ENCODE data around the gene SATB2.

Gene SATB2

GRCh38 chr2:199452260-199452990 is 5.3 kb downstream of the SATB2 start:
- DNase-seq (ENCODE audit: low read depth) = no peak

GRCh38 chr2:199449956-199450355 is 7.8 kb downstream of the SATB2 start:
- no peak for DNase-seq (ENCODE audit: low read depth)

- DNase-seq (ENCODE audit: low read depth) = no peak
Measured at GRCh38 chr2:199449455-199449854, 8.3 kb downstream of the SATB2 start.

- no peak for DNase-seq (ENCODE audit: low read depth)
Measured at GRCh38 chr2:199446996-199447576, 10.7 kb downstream of the SATB2 start.

GRCh38 chr2:199444749-199445148 is 13.0 kb downstream of the SATB2 start:
- no peak for DNase-seq (ENCODE audit: low read depth)

- no peak for DNase-seq (ENCODE audit: low read depth)
Measured at GRCh38 chr2:199443589-199444130, 14.1 kb downstream of the SATB2 start.

- no peak for DNase-seq (ENCODE audit: low read depth)
Measured at GRCh38 chr2:199442173-199442572, 15.6 kb downstream of the SATB2 start.

GRCh38 chr2:199441759-199442158 is 16.0 kb downstream of the SATB2 start:
- no peak for DNase-seq (ENCODE audit: low read depth)

GRCh38 chr2:199440118-199440517 is 17.6 kb downstream of the SATB2 start:
- no peak for DNase-seq (ENCODE audit: low read depth)

- no peak for DNase-seq (ENCODE audit: low read depth)
Measured at GRCh38 chr2:199439542-199439941, 18.2 kb downstream of the SATB2 start.

GRCh38 chr2:199439066-199439465 is 18.7 kb downstream of the SATB2 start:
- DNase-seq (ENCODE audit: low read depth) = no peak

- no peak for DNase-seq (ENCODE audit: low read depth)
Measured at GRCh38 chr2:199434555-199434954, 23.2 kb downstream of the SATB2 start.

GRCh38 chr2:199433204-199433832 is 24.4 kb downstream of the SATB2 start:
- no peak for DNase-seq (ENCODE audit: low read depth)

GRCh38 chr2:199431746-199432213 is 26.0 kb downstream of the SATB2 start:
- no peak for DNase-seq (ENCODE audit: low read depth)

GRCh38 chr2:199430214-199430613 is 27.5 kb downstream of the SATB2 start:
- no peak for DNase-seq (ENCODE audit: low read depth)

GRCh38 chr2:199428291-199428690 is 29.4 kb downstream of the SATB2 start:
- no peak for DNase-seq (ENCODE audit: low read depth)

- DNase-seq (ENCODE audit: low read depth) = no peak
Measured at GRCh38 chr2:199424160-199424559, 33.6 kb downstream of the SATB2 start.

GRCh38 chr2:199419428-199419827 is 38.3 kb downstream of the SATB2 start:
- DNase-seq (ENCODE audit: low read depth) = no peak

- DNase-seq (ENCODE audit: low read depth) = no peak
Measured at GRCh38 chr2:199414465-199414864, 43.3 kb downstream of the SATB2 start.

- no peak for DNase-seq (ENCODE audit: low read depth)
Measured at GRCh38 chr2:199414001-199414400, 43.7 kb downstream of the SATB2 start.

GRCh38 chr2:199409759-199410529 is 47.8 kb downstream of the SATB2 start:
- peak; percentile 23 for DNase-seq (ENCODE audit: low read depth)

- DNase-seq (ENCODE audit: low read depth) = no peak
Measured at GRCh38 chr2:199407421-199407820, 50.3 kb downstream of the SATB2 start.
